KBM-7 (cell line): Measurements from ENCODE around the gene G6PC1.
"Not testable (repeated sequence)": the region's sequence is repeated elsewhere in the genome, so short reads cannot be mapped to it uniquely, and the experiment has no call there.

ENCODE experiments used
- DNase-seq: peaks from one replicate; pipeline ENCODE4 v3.0.0-alpha.2; 2015
- in situ Hi-C: fragments of 300-500 bp; cut with MboI; formaldehyde crosslinking; loops from 2 replicates; pipeline ENCODE4 v1.14.3; 2020; ENCODE audit warnings: low sequenced_read_pairs, low pct_unique_long_range_greater_than_20kb, mixed read lengths

G6PC1 gene

DNA sequence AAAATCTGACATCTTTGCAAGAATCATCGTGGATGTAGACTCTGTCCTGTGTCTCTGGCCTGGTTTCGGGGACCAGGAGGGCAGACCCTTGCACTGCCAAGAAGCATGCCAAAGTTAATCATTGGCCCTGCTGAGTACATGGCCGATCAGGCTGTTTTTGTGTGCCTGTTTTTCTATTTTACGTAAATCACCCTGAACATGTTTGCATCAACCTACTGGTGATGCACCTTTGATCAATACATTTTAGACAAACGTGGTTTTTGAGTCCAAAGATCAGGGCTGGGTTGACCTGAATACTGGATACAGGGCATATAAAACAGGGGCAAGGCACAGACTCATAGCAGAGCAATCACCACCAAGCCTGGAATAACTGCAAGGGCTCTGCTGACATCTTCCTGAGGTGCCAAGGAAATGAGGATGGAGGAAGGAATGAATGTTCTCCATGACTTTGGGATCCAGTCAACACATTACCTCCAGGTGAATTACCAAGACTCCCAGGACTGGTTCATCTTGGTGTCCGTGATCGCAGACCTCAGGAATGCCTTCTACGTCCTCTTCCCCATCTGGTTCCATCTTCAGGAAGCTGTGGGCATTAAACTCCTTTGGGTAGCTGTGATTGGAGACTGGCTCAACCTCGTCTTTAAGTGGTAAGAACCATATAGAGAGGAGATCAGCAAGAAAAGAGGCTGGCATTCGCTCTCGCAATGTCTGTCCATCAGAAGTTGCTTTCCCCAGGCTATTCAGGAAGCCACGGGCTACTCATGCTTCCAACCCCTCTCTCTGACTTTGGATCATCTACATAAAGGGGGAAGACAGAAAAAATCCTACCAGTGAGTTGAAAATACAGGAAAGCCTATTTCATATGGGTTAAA is at the start of gene G6PC1:
Gene G6PC1 (plus strand): TSS at position 340 of the 872 bp plus-strand sequence. CDS start 78 bp downstream, at position 418.
- in situ Hi-C loops = no loop called here
- no peak for DNase-seq

DNA sequence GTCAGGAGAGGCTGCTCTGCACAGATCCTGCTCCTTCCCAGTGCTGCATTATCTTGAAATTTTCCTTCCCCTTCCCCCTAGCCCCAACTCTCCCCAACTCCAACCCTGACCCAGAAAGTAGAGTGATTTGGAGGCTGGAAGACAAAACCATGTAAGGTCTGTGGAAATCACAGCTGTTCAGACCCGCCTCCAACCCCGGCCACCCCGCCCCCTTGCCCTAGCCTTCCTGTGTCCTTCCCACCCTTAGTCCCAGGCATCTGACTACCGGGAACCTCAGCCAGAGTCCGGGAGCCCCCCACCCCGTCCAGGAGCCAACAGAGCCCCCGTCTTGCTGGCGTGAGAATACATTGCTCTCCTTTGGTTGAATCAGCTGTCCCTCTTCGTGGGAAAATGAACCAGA is 49.6 kb upstream of the G6PC1 start, which contains the start of gene AOC3:
Gene AOC3 (plus strand): TSS at position 246 of the 400 bp plus-strand sequence. CDS start 145 bp downstream, at position 391.
- in situ Hi-C loops = loop anchor here (25.0 kb wide), 1 partner anchor 511 kb away; no protein-coding TSS in a partner anchor

DNA sequence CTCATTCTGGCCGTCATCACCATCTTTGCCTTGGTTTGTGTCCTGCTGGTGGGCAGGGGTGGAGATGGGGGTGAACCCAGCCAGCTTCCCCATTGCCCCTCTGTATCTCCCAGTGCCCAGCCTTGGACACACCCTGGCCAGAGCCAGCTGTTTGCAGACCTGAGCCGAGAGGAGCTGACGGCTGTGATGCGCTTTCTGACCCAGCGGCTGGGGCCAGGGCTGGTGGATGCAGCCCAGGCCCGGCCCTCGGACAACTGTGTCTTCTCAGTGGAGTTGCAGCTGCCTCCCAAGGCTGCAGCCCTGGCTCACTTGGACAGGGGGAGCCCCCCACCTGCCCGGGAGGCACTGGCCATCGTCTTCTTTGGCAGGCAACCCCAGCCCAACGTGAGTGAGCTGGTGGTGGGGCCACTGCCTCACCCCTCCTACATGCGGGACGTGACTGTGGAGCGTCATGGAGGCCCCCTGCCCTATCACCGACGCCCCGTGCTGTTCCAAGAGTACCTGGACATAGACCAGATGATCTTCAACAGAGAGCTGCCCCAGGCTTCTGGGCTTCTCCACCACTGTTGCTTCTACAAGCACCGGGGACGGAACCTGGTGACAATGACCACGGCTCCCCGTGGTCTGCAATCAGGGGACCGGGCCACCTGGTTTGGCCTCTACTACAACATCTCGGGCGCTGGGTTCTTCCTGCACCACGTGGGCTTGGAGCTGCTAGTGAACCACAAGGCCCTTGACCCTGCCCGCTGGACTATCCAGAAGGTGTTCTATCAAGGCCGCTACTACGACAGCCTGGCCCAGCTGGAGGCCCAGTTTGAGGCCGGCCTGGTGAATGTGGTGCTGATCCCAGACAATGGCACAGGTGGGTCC is 49.0 kb upstream of the G6PC1 start:
- DNase-seq = not testable (repeated sequence)
- in situ Hi-C loops = loop anchor here (25.0 kb wide), 1 partner anchor 511 kb away; no protein-coding TSS in a partner anchor

More for the DNA sequence above, 49.6 kb upstream of the G6PC1 start, which contains the start of gene AOC3:
- no peak for DNase-seq

DNA sequence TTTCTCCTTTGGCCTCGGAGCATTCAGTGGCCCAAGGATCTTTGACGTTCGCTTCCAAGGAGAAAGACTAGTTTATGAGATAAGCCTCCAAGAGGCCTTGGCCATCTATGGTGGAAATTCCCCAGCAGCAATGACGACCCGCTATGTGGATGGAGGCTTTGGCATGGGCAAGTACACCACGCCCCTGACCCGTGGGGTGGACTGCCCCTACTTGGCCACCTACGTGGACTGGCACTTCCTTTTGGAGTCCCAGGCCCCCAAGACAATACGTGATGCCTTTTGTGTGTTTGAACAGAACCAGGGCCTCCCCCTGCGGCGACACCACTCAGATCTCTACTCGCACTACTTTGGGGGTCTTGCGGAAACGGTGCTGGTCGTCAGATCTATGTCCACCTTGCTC is 48.2 kb upstream of the G6PC1 start:
- in situ Hi-C loops = loop anchor here (25.0 kb wide), 1 partner anchor 510 kb away; no protein-coding TSS in a partner anchor
- DNase-seq = no peak

DNA sequence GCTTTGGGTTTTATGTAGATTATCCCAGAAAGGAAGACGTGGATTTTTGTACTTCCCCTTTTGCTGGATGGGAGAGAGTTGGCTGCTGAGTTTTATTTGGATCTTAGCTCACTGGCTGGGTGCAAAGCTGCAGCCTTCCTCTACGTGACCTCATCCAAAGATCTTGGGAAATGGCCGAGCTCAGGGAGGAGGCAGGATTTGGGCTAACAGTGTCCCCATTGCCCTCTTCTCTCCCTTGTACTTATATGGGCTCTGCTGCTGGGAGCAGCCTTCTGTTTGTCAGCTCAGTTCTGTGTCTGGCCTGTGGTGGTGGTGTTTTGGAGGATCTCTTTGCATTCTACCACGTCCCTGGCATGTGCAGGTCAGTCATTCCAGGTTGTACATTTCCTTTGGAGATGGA is 47.6 kb upstream of the G6PC1 start:
- in situ Hi-C loops = loop anchor here (25.0 kb wide), 1 partner anchor 509 kb away; no protein-coding TSS in a partner anchor
- peak; percentile 38 for DNase-seq

DNA sequence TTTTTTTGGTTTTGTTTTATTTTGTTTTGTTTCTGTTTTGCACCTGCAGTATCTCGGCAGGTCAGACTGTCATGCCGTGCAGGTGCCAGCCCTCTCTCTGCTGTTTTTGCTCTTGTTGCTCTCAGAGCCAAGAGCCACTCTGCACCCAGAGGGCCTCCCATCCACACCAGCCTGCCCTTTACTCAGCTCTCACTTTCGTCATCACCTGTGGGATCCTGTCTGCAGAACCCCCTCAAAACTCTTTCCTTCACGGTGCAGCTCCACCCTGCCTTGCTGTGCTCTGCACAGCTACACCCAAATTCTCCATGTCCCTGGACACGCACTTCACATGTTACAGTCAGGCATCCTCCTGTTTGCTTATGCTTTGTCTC is 47.0 kb upstream of the G6PC1 start:
- DNase-seq = no peak
- in situ Hi-C loops = loop anchor here (25.0 kb wide), 1 partner anchor 509 kb away; no protein-coding TSS in a partner anchor

DNA sequence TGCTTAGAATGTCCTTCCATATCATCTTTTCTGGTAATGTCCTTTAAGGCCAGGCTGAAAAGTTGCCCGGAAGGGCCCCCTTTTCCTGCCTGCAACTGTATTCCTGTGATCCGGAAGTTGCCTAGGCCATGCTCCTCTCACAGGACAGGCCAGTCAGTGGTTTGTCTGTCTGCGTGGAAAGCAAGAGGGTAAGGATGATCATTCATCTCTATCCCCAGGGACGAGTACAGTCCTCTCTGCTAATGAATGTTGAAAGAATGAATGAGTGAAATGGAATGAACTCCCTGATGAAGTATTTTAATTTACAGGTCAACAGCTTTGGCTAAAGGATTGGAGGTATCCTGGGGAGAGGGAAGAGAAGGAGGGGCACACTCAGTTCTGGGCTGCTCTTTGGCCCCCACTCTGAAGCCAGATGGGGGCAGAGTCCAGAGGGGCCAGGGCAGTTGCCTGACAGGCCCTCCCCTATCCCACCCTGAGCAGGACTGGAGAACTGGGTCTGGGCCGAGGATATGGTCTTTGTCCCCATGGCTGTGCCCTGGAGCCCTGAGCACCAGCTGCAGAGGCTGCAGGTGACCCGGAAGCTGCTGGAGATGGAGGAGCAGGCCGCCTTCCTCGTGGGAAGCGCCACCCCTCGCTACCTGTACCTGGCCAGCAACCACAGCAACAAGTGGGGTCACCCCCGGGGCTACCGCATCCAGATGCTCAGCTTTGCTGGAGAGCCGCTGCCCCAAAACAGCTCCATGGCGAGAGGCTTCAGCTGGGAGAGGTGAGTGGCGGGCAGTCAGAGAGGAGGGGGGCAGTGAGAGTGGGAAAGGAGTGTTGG is 46.4 kb upstream of the G6PC1 start:
- DNase-seq = no peak
- in situ Hi-C loops = loop anchor here (25.0 kb wide), 1 partner anchor 508 kb away; no protein-coding TSS in a partner anchor

DNA sequence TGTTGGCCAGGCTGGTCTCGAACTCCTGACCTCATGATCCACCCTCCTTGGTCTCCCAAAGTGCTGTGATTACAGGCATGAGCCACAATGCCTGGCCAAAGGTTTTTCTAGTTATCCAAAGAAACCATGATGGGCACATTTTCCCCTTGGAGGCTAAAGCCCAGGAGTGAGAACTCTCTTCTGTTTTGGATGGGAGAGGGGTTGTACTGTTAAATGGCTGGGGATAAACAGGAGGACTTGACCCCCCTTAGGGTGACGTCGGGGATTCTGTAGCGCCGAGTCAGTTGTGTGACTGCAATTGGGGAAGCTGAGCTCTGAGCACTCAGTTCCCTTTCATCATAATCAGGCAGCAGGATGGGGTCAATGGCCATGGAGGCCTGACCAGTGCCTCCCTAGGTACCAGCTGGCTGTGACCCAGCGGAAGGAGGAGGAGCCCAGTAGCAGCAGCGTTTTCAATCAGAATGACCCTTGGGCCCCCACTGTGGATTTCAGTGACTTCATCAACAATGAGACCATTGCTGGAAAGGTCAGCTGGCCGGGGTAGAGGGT is 45.5 kb upstream of the G6PC1 start:
- DNase-seq = no peak
- in situ Hi-C loops = loop anchor here (25.0 kb wide), 1 partner anchor 507 kb away; no protein-coding TSS in a partner anchor

DNA sequence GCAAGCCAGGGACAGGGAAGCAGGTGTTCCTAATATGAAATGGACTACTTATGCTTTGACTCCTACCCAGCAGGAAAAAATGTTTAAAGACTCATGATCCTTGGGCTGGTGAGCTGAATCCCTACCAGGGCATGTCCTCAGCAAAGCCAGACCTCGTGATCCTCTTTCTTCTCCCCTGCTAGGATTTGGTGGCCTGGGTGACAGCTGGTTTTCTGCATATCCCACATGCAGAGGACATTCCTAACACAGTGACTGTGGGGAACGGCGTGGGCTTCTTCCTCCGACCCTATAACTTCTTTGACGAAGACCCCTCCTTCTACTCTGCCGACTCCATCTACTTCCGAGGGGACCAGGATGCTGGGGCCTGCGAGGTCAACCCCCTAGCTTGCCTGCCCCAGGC is 44.5 kb upstream of the G6PC1 start:
- in situ Hi-C loops = loop anchor here (25.0 kb wide), 1 partner anchor 506 kb away; no protein-coding TSS in a partner anchor
- DNase-seq = not testable (repeated sequence)

DNA sequence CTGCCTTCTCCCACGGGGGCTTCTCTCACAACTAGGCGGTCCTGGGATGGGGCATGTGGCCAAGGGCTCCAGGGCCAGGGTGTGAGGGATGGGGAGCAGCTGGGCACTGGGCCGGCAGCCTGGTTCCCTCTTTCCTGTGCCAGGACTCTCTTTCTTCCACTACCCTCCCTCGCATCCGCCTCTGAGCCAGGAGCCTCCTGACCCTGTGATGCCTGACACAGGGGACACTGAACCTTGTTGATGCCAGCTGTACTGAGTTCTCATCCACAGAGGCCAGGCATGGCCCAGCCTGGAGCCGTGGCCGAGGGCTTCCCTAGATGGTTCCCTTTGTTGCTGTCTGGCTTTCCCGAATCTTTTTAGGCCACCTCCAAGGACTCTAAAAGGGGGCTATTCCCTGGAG is 44.1 kb upstream of the G6PC1 start:
- in situ Hi-C loops = loop anchor here (25.0 kb wide), 1 partner anchor 506 kb away; no protein-coding TSS in a partner anchor

DNA sequence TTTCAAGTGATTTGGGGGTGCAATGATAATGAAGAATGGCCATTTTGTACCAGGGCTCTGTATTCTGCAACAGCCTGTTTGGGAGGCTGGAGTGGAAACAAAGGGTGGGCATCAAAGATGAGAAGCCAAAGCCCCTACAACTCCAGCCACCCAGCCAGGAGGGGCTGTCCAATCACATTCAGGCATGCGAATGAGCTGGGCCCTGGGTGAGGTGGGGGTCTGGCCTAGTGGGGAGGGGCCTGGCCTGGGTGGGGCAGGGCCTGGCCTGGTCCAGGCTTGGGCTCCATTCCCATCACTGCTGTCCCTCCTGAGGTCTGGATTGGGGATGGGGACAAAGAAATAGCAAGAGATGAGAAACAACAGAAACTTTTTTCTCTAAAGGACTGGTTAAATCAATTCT is 43.2 kb upstream of the G6PC1 start:
- in situ Hi-C loops = loop anchor here (25.0 kb wide), 1 partner anchor 505 kb away; no protein-coding TSS in a partner anchor
- no peak for DNase-seq

More for the DNA sequence above, 44.1 kb upstream of the G6PC1 start:
- not testable (repeated sequence) for DNase-seq

DNA sequence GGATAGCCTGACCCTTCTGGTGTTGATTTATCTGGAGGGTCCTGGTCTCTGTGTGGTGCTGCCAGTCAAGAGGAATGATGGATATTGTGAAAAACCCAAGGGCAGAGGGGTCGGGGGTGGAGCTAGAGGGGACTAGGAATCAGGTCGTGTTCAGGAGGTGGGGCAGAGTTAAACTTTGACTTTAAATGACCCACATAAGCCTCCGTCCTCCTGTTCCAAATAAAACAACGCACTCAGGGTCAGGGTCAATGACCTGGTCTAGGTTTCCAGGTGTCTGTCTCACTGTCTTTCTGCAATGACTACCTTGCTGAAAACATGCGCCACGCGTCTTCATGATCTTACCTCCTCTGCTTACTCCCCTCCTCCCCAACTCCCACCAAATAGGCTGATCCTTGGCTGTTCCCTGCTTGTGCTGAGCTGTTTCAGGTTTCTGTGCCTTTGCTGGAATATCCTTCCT is 34.9 kb upstream of the G6PC1 start:
- in situ Hi-C loops = loop anchor here (25.0 kb wide), 1 partner anchor 497 kb away; no protein-coding TSS in a partner anchor

DNA sequence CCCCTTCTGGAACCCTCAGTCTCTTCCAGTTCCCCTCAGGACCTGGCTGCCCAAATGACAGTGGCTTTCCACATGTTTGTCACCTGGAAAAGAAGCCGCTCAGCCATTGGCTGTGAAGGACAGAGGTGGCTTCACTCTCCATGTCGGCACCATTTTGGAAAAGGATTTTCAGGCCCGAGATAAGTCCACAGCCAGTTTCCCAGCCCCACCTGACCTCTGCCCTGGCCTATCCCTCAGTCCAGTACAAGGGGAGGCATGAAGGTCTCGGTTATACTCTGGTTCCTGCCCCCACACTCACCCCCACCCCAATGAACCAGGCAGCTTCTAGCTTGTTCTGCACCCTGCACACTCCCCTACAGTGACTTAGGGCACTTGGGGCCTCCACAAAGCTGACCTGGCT is 34.4 kb upstream of the G6PC1 start:
- DNase-seq = no peak
- in situ Hi-C loops = loop anchor here (25.0 kb wide), 1 partner anchor 496 kb away; no protein-coding TSS in a partner anchor

More for the DNA sequence above, 34.9 kb upstream of the G6PC1 start:
- DNase-seq = no peak

DNA sequence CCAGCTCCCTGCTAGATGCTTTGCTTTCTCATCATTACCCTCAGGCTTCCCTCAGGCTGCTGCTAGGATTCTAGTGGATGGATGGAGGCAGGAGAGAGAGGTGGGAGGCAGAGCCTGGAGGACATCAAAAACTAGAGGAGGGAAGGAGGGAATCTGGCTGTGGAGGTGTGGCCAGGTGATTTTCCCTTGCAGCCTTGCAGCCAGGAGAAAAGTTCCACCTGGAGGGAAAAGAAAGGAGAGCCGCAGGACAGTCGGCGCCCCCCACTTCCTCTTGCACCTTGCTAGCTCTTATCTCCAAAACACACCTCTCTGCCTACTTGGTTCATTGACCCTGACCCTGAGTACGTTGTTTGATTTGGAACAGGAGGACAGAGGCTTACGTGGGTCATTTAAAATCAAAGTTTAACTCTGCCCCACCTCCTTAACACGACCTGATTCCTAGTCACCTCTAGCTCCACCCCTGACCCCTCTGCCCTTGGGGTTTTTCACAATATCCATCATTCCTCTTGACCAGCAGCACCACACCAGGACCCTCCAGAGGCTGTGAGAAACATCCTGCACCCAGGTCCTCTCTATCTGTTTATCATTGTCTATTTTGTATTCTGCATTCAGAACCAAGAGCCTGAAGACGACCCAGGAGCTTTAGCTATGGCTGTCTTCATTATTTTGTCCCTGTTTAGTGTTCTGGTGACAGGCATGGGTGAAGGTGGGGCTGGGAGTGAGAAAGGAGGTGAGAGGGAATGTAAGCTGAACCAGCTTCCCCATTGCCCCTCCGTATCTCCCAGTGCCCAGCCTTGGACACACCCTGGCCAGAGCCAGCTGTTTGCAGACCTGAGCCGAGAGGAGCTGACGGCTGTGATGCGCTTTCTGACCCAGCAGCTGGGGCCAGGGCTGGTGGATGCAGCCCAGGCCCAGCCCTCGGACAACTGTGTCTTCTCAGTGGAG is 33.7 kb upstream of the G6PC1 start:
- in situ Hi-C loops = loop anchor here (25.0 kb wide), 1 partner anchor 495 kb away; no protein-coding TSS in a partner anchor
- DNase-seq = no peak

DNA sequence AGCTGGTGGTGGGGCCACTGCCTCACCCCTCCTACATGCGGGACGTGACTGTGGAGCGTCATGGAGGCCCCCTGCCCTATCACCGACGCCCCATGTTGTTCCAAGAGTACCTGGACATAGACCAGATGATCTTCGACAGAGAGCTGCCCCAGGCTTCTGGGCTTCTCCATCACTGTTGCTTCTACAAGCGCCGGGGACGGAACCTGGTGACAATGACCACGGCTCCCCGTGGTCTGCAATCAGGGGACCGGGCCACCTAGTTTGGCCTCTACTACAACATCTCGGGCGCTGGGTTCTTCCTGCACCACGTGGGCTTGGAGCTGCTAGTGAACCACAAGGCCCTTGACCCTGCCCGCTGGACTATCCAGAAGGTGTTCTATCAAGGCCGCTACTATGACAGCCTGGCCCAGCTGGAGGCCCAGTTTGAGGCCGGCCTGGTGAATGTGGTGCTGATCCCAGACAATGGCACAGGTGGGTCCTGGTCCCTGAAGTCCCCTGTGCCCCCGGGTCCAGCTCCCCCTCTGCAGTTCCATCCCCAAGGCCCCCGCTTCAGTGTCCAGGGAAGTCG is 32.8 kb upstream of the G6PC1 start:
- not testable (repeated sequence) for DNase-seq
- in situ Hi-C loops = loop anchor here (25.0 kb wide), 1 partner anchor 495 kb away; no protein-coding TSS in a partner anchor

DNA sequence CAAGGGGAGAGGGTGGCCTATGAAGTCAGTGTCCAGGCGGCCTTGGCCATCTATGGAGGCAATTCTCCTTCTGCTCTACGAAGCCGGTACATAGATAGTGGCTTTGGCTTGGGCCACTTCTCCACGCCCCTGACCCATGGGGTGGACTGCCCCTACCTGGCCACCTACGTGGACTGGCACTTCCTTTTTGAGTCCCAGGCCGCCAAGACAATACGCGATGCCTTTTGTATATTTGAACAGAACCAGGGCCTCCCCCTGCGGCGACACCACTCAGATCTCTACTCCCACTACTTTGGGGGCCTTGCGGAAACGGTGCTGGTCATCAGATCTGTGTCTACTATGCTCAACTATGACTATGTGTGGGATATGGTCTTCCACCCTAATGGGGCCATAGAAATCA is 32.3 kb upstream of the G6PC1 start:
- in situ Hi-C loops = loop anchor here (25.0 kb wide), 1 partner anchor 494 kb away; no protein-coding TSS in a partner anchor
- no peak for DNase-seq
